DND-41 (cell line): ENCODE measurements around the gene MYOM3.

ENCODE experiments used
- ATAC-seq: fragments of 200-7000 bp; cut with Tn5 transposase; 3 replicates; pipeline ENCODE4 v1.9.1; 2021; ENCODE audit warnings: low read depth; ENCODE audit not compliant: insufficient read depth
- DNase-seq: peaks from one replicate; pipeline ENCODE4 v3.0.0-alpha.2; 2020
- H2AFZ ChIP-seq: 2 replicates; pipeline ENCODE4 v1.6.0; 2012; ENCODE audit warnings: low read depth, low read length
- H3K27ac ChIP-seq: 2 replicates; pipeline ENCODE4 v1.5.1; 2012; ENCODE audit warnings: low read length, inconsistent platforms
- H3K27me3 ChIP-seq: fragments of 200-600 bp; sonication (generic); 2 replicates; pipeline ENCODE4 v1.6.0; 2012; ENCODE audit warnings: low read length, mild to moderate bottlenecking, inconsistent platforms; ENCODE audit not compliant: insufficient read depth, poor library complexity
- H3K36me3 ChIP-seq: 2 replicates; pipeline ENCODE4 v1.5.1; 2012; ENCODE audit warnings: low read length, inconsistent platforms; ENCODE audit not compliant: insufficient read depth
- H3K4me1 ChIP-seq: 2 replicates; pipeline ENCODE4 v1.5.1; 2012; ENCODE audit warnings: mild to moderate bottlenecking, low read length; ENCODE audit not compliant: insufficient read depth
- H3K4me2 ChIP-seq: 2 replicates; pipeline ENCODE4 v1.6.0; 2012; ENCODE audit warnings: mild to moderate bottlenecking, moderate library complexity, low read length, inconsistent platforms; ENCODE audit not compliant: insufficient read depth
- H3K4me3 ChIP-seq, 2 experiments: fragments of 200-600 bp in 1 of 2; shearing (Covaris generic) in 1 of 2; 2 replicates each; pipeline ENCODE4 v1.5.1; 2012 to 2016; ENCODE audit warnings: inconsistent platforms in 2 of 2, low read length in 2 of 2, mild to moderate bottlenecking in 2 of 2, low read depth in 1 of 2, moderate library complexity in 1 of 2
- H3K79me2 ChIP-seq: 2 replicates; pipeline ENCODE4 v1.6.0; 2012; ENCODE audit warnings: low read length, inconsistent platforms; ENCODE audit not compliant: insufficient read depth
- H3K9ac ChIP-seq: 2 replicates; pipeline ENCODE4 v1.6.0; 2012; ENCODE audit warnings: low read depth, mild to moderate bottlenecking, inconsistent platforms, low read length, moderate library complexity
- H3K9me3 ChIP-seq: 2 replicates; pipeline ENCODE4 v1.5.1; 2012; ENCODE audit warnings: low read length, moderate library complexity, mild to moderate bottlenecking, inconsistent platforms; ENCODE audit not compliant: insufficient read depth, severe bottlenecking
- H4K20me1 ChIP-seq: 2 replicates; pipeline ENCODE4 v1.6.0; 2012; ENCODE audit warnings: low read length; ENCODE audit not compliant: insufficient read depth
- CTCF ChIP-seq: IDR thresholded peaks from 2 replicates; pipeline ENCODE4 v1.5.1; 2012; ENCODE audit warnings: borderline replicate concordance, low read length, moderate library complexity, mild to moderate bottlenecking; ENCODE audit not compliant: poor library complexity, severe bottlenecking; ENCODE audit errors: extremely low read depth
- EZH2 ChIP-seq: IDR thresholded peaks from 3 replicates; pipeline ENCODE4 v1.6.1; 2012; ENCODE audit warnings: borderline replicate concordance, low read depth, mild to moderate bottlenecking, moderate library complexity, low read length, inconsistent platforms; ENCODE audit not compliant: severe bottlenecking

Gene MYOM3

GRCh38 chr1:24117722-24118409 is 5.9 kb upstream of the MYOM3 start:
- H3K27me3 ChIP-seq: peaks cover 29% of the 10 kb centered on the region

GRCh38 chr1:24117132-24117531 is 5.2 kb upstream of the MYOM3 start:
- Histone ChIP-seq H4K20me1 (peaks cover 10% of the 10 kb centered on the region; the same call in 1 of the 2 replicates), H3K36me3 (no peaks in the 10 kb centered on the region), H3K27ac (no peak overlapping the region), H3K4me2 (no peak overlapping the region), H3K27me3 (peaks cover 34% of the 10 kb centered on the region), H3K79me2 (no peaks in the 10 kb centered on the region), H3K4me3 (no peak overlapping the region), H2AFZ (no peak overlapping the region), H3K4me1 (no peaks in the 10 kb centered on the region), H3K9me3 (no peaks in the 10 kb centered on the region), H3K9ac (no peak overlapping the region)
- ATAC-seq (no peak), DNase-seq (no peak)
- TF ChIP-seq CTCF (no peak), EZH2 (no peak)

More at GRCh38 chr1:24117722-24118409, 5.9 kb upstream of the MYOM3 start:
- no peak overlapping the region for H3K27ac ChIP-seq
- no peaks in the 10 kb centered on the region for H3K79me2 ChIP-seq
- H3K9ac ChIP-seq: no peak overlapping the region
- no peak overlapping the region for H3K4me3 ChIP-seq
- H3K4me2 ChIP-seq: no peak overlapping the region
- no peaks in the 10 kb centered on the region for H3K4me1 ChIP-seq
- no peak for ATAC-seq
- H2AFZ ChIP-seq: no peak overlapping the region
- H4K20me1 ChIP-seq: peaks cover 10% of the 10 kb centered on the region; the same call in 1 of the 2 replicates
- TF ChIP-seq CTCF (no peak), EZH2 (no peak)
- H3K36me3 ChIP-seq: no peaks in the 10 kb centered on the region
- no peaks in the 10 kb centered on the region for H3K9me3 ChIP-seq
- DNase-seq: no peak

GRCh38 chr1:24114753-24115152 is 2.8 kb upstream of the MYOM3 start:
- Histone ChIP-seq H3K36me3 (no peaks in the 10 kb centered on the region), H3K9me3 (no peaks in the 10 kb centered on the region), H3K4me2 (no peak overlapping the region), H3K4me1 (no peaks in the 10 kb centered on the region), H3K4me3 (no peak overlapping the region), H3K79me2 (no peaks in the 10 kb centered on the region), H3K9ac (no peak overlapping the region), H2AFZ (no peak overlapping the region), H3K27ac (no peak overlapping the region), H3K27me3 (peaks cover 34% of the 10 kb centered on the region), H4K20me1 (peaks cover 3% of the 10 kb centered on the region)
- DNase-seq (no peak), ATAC-seq (no peak)
- no peak for TF ChIP-seq EZH2
- no peak for TF ChIP-seq CTCF
